Measurements from ENCODE around the gene CLEC18A. TPM values are rescaled to one million over a fixed set of nuclear protein-coding genes. Genes with fewer than 3 reads are reported as not detected.
"Not testable (repeated sequence)": the region's sequence is repeated elsewhere in the genome, so short reads cannot be mapped to it uniquely, and the experiment has no call there.

Gene CLEC18A
- polyA plus RNA-seq, 4 donors: 48.0 to 91.8 (median 72.5) TPM

DNA sequence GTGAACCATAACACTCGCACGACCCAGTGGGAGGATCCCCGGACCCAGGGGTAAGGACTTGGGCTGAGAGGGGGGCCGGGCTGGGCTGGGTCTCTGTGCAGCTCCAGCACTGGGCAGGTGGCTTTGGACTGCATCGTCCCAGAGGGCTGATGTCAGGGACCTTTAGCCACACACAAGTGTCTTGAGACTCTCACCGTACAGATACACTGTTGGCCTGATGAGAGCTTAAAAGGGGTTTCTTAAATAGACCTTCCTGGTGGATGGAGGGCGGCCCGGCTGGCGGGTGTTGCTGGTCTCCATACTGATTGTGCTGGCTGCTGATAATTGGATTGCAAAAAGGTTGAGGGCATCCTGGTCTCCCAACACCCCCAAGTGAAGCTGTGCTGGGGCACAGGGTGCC, 21.7 kb upstream of the CLEC18A start:
- no peak for DNase-seq (ENCODE audit: low read depth in 4 of 4, low spot score in 2 of 4)

DNA sequence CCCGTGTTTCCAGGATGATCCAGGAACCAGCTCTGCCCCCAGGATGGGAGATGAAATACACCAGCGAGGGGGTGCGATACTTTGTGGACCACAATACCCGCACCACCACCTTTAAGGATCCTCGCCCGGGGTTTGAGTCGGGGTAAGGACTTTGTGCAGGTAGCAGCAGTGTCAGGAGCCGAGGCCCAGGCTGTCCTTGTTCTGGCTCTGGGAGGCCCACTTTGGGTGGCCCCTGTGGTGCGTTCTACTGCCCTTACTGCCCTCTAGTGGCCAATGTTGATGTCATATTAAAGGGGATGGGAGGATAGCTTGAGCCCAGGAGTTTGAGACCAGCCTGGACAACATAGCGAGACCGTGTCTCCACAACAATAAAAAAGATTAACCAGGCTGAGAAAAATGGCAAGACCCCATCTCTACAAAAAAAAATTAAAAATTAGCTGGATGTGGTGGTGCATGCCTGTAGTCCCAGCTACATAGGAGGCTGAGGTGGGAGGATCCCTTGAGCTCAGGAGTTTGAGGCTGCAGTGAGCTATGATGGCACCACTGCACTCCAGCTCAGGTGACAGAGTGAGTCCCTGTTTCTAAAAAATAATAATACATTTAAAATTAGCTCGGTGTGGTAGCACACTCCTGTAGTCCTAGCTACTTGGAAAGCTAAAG, 20.9 kb upstream of the CLEC18A start:
- DNase-seq (ENCODE audit: low read depth in 4 of 4, low spot score in 2 of 4): no peak

DNA sequence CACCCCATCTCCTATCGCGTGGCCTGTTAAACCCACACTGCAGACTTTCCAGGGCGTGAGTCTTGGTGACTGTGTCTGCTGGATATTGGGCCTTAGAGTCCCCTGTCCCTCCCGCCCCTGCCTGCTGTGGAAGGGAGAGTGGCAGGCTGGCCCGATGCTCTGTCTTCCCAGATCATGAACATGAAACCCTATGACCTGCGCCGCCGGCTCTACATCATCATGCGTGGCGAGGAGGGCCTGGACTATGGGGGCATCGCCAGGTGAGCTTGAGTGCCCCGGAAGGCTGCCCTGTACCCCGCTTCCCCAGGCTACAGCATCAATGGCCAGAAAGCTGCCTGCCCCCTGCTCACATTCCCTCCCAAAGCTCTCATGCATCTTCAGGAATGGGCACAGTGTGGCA, 19.5 kb upstream of the CLEC18A start:
- no peak for DNase-seq (ENCODE audit: low read depth in 4 of 4, low spot score in 2 of 4)

DNA sequence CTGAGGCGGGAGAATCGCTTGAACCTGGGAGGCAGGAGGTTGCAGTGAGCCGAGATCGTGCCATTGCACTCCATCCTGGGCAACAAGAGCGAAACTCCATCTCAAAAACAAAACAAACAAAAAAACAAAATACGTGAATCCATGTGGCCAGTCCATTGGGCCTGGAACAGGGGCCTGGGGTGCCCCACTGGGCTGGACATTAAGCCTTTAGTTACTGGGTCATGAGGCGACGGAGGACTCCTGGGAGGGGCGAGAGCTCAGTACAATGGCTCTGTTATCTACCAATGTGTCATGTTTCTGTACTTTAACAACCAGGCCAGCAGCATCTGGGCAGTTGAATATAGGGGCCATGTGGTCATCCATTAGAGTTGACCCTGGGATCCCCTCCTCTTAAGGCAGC, 18.9 kb upstream of the CLEC18A start:
- DNase-seq (ENCODE audit: low read depth in 4 of 4, low spot score in 2 of 4): no peak

DNA sequence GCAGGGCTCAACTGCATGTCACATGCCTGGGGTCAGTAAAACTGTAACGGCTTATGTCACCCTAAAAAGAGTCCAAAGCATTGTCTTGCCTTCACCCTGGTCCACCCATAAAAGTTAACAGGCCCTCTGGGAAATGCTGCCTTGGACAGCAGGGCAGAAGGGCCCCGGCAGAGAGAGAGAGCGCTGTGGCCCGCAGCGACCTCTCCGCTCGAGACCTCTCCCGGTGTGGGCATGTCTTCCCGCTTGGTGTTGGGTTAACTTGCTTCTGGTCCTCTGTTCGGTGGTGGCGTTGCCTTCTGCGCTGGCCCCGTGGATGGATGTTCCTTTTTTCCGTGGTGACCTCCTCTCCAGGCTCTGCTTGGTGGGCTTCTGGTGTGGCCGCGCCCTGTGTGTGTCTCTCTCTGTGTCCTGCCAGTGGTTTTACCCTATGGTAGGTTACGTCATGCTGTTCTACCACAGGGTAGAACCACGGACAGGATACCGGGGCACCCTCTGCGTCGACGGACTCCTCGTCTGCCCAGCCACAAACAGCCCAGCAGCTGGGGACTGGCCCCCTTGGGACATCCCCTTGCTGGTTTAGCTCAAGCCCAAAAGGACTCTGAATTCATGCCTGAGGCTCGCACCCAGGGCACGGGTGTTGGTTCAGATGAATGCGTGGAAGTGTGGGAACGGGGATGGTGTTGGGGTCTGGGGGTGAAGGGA, 18.3 kb upstream of the CLEC18A start:
- DNase-seq (ENCODE audit: low read depth in 4 of 4, low spot score in 2 of 4): no peak

DNA sequence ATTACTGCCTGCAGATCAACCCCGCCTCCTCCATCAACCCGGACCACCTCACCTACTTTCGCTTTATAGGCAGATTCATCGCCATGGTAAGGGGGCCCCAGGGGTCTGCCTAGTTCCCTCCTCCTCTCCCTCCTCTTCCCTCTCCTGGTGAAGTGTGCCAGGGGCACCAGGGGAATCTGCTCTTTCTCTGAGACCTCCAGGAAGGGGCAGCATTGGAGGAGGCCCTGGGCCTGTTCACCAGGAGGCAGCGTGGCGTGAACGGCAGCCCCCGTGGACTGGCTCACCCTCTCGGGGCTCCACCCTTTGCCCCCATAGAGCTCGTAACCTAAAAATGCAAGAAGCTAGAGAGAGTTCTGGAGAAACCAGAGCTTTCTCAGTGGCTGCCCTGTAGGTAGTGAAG, 17.1 kb upstream of the CLEC18A start:
- no peak for DNase-seq (ENCODE audit: low read depth in 4 of 4, low spot score in 2 of 4)

DNA sequence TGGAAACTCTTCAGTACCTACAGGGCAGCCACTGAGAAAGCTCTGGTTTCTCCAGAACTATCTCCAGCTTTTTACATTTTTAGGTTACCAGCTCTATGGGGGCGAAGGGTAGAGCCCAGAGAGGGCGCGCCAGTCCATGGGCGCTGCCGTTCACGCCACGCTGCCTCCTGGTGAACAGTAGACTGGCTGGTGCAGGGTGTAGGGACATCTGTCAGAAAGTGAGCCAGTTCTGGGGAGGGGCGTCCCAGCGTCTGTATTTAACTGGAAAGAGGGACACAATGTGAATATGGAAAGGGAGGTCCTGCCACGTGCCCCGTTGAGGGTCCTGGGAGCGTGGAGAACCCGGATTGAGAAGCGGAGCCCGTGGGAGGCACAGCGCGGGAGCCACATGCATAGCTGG, 16.4 kb upstream of the CLEC18A start:
- DNase-seq (ENCODE audit: low read depth in 4 of 4, low spot score in 2 of 4): no peak

DNA sequence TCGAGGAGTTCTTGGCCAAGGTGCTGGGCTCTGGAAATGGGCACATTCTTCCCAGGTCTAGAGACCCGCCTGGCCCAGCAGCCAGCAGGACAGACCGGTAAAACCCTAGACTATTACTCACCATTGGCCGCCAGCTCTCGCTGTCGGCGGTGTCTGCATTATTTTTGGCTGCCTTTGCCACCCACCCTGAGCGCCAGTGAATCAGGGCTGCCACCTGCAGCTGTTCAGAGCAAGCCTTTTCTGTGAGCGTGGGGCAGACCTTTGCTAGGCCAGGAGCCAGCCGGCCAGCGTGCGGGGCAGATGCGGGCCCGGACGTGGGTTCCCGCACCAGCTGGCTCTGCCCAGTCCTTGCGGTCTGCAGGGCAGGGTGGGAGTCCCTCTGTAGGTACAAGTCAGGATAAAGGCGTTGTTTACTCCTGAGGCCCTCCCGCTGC, 15.8 kb upstream of the CLEC18A start:
- DNase-seq (ENCODE audit: low read depth in 4 of 4, low spot score in 2 of 4): no peak

DNA sequence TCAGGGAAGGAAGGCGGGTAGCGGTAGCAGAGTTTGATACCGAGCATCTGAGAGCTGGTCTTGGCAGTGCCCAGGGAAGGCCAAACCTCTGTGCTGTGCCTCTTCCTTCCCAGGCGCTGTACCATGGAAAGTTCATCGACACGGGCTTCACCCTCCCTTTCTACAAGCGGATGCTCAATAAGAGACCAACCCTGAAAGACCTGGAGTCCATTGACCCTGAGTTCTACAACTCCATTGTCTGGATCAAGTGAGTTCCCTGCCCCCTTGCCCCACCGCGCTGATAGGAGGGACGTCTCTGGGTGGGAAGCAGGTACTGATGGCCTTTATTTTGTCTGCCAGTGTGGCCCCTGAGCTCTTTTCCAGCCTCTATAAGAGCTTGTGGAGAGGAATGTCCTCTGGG, 15.4 kb upstream of the CLEC18A start:
- DNase-seq (ENCODE audit: low read depth in 4 of 4, low spot score in 2 of 4): no peak

DNA sequence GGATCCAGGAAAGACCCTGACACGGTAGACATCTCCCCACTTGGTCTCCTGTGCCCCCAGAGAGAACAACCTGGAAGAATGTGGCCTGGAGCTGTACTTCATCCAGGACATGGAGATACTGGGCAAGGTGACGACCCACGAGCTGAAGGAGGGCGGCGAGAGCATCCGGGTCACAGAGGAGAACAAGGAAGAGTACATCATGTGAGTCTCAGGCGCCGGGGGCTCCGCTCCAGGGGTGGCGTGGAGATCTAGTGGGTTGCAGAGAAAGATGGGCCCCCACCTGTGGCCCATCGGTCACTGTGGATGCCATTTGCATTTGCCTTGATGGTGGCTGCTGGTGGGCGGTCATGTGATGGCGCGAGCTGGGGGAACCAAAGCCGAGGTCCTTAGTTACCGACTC, 14.9 kb upstream of the CLEC18A start:
- DNase-seq (ENCODE audit: low read depth in 4 of 4, low spot score in 2 of 4): no peak

DNA sequence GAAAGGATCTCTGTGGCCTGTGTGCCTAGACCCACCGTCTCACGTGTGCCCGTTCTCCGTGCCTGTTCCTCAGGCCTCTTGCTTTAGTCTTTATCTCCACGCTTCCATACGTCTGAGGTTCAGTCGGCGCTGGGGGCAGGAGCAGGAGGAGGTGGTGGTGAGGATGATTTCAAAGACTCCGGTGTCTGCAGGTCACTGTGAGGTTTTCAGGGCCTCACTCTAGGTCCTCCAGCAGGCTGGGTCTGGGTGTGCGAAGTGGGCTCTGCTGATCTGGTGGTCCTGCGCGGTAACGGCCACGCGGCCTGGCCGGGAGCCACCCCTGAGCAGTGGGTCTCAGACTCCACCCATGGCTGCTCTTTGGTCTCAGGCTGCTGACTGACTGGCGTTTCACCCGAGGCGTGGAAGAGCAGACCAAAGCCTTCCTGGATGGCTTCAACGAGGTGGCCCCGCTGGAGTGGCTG, 14.4 kb upstream of the CLEC18A start:
- no peak for DNase-seq (ENCODE audit: low read depth in 4 of 4, low spot score in 2 of 4)

DNA sequence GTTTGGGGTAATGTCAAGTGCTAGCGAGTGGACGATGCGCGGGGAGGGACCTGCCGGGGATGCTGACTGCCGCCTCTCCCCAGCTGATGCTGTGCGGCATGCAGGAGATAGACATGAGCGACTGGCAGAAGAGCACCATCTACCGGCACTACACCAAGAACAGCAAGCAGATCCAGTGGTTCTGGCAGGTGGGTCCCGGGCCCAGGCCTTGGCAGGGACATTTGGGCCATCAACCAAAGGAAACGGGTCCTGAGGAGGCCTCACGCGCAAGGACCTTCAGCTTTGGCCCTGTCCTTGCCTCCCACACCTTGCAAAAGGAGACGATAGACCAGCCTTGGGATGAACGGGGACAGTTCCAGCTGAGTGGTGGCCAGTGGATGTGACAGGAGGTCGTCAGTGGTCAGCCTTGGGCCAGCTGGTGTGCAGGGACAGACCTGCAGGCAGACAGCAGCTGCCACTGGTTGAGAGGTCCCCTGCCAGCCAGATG, 13.6 kb upstream of the CLEC18A start:
- no peak for DNase-seq (ENCODE audit: low read depth in 4 of 4, low spot score in 2 of 4)

DNA sequence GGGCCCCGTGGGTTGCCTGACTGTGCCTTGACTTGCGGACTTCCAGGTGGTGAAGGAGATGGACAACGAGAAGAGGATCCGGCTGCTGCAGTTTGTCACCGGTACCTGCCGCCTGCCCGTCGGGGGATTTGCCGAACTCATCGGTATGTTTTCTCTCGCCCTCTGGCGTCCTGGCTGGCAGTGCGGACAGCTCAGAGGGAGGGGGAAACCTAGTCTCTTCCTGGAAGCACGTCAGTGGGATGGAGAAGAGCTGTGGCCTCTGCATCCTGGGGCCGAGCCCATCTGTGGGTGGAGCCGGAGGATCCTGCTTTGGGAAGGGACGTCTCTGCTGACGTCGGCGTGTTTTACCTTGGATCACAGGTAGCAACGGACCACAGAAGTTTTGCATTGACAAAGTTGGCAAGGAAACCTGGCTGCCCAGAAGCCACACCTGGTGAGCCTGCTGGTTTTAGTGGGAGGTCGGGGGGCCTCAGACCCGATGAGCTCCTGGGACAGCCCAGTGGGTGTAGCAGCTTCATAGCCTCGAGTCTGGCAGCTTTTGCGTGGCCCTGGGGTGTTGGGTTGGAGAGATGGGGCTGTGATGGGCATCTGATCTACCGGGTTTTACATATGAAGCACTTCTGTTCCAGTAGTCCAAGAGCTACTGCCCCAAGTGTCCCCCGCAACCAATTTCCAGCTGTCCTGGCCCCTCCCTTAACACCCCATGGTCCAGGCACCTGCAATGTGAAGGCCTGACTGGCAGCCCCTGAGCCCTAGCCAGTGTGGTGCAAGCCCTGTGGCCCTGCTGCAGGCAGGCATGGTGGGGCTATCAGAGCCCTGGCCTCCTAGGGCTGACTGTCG, 11.9 kb upstream of the CLEC18A start:
- no peak for DNase-seq (ENCODE audit: low read depth in 4 of 4, low spot score in 2 of 4)

DNA sequence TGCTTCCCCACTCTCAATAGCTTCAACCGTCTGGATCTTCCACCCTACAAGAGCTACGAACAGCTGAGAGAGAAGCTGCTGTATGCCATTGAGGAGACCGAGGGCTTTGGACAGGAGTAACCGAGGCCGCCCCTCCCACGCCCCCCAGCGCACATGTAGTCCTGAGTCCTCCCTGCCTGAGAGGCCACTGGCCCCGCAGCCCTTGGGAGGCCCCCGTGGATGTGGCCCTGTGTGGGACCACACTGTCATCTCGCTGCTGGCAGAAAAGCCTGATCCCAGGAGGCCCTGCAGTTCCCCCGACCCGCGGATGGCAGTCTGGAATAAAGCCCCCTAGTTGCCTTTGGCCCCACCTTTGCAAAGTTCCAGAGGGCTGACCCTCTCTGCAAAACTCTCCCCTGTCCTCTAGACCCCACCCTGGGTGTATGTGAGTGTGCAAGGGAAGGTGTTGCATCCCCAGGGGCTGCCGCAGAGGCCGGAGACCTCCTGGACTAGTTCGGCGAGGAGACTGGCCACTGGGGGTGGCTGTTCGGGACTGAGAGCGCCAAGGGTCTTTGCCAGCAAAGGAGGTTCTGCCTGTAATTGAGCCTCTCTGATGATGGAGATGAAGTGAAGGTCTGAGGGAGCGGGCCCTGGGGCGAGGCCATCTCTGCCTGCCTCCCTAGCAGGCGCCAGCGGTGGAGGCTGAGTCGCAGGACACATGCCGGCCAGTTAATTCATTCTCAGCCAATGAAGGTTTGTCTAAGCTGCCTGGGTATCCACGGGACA, 11.1 kb upstream of the CLEC18A start:
- no peak for DNase-seq (ENCODE audit: low read depth in 4 of 4, low spot score in 2 of 4)

DNA sequence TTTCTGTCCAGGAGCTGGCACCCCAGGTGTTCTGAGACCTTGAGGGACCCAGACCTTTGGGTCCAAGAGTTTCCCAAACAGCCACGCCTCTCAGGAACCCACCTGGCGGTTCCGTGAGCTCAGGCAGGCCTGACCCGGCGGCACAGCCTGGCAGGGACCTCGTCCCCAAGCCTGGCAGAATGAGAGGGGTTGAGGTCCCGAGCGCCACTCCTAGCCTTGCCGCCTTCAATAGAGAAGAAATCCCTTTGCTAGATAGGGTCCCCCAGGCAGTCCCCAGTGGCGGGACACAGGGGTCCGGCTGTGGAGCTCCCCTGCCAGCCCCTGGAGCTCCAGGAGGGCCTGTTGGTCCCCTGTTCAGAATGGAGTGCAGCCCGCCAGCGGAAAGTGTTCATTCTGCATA, 10.5 kb upstream of the CLEC18A start:
- no peak for DNase-seq (ENCODE audit: low read depth in 4 of 4, low spot score in 2 of 4)

DNA sequence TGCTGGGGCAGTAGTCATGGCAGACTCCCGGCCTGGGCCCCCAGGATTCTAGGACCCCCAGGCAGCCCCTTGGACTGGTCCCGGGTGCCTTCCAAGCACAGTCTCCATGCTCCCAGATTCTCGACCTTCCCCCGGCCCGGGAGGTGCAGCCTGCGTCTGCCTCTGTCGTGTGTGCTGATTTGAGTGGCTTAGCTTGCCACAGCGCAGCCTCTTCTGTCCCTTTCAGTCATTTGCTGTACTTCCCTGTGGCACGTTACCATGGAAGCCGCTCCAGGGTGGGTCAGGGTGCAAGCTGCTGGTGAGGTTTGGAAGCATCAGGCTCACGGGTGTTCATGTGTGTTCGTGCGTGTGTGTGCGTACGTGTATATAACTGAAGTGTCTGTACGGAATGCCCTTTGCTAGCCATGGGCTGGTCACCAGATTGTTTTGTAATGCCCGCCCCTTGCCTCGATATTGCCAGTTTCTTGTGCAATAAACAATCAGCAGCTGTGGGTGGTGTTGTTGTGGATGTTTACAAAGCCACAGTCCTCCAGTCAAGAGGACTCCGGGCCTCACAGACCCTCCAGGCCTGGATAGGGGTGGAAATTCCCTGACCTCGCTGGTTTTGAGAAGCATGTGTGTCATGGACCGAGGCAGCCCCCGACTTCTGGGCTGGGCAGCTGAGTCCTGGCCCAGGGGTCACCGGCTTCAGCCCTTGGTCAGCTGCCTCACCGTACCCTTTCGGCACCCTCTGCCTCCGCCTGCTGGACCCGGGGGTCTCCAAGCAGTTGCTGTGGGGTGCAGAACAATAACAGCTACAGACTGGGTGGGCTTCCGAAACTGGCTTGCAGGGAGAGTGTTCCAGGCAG, 9.7 kb upstream of the CLEC18A start:
- DNase-seq (ENCODE audit: low read depth in 4 of 4, low spot score in 2 of 4): no peak

DNA sequence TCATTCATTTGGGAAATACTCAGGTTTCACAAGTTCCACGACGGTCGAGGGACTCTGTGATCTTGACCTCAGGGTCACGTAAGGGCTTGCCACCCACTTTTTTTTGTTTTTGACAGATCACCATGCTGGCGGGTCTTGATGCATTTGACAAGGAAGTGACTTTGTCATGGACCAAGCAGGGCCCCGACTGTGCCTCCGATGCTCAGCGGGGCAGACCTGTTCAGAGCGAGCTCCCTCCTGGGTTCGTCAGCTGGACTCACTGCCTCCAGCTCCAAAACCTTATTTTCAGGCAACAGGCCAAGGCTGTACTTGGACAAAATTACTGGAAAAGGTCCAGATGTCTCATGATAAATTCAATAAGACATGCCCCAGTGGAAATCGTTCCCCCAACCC, 9.0 kb upstream of the CLEC18A start:
- DNase-seq (ENCODE audit: low read depth in 4 of 4, low spot score in 2 of 4): no peak

DNA sequence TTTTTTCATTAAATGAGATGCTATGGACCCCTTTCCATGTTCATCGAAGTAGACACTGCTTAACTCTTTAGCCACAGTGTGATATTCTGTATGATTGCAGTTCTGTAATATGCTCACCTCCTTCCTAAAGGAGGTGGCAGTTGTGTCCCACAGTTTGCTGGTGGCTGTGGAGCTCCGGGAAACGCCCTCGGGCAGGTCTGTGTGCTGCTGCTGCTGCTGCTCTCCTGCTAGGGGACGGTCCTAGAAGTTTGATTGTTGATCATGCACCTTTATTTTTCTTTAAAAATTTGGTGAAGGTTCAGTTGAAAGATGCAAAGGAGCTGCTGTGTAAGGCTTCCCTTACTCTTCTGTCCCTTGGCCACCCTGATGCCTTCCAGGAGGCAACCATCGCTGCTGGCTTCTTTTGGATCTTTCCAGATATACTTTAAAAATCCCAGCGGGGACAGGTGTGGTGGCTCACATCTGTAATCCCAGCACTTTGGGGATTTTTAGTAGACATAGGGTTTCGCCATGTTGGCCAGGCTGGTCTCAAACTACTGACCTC, 8.4 kb upstream of the CLEC18A start:
- DNase-seq (ENCODE audit: low read depth in 4 of 4, low spot score in 2 of 4): no peak

DNA sequence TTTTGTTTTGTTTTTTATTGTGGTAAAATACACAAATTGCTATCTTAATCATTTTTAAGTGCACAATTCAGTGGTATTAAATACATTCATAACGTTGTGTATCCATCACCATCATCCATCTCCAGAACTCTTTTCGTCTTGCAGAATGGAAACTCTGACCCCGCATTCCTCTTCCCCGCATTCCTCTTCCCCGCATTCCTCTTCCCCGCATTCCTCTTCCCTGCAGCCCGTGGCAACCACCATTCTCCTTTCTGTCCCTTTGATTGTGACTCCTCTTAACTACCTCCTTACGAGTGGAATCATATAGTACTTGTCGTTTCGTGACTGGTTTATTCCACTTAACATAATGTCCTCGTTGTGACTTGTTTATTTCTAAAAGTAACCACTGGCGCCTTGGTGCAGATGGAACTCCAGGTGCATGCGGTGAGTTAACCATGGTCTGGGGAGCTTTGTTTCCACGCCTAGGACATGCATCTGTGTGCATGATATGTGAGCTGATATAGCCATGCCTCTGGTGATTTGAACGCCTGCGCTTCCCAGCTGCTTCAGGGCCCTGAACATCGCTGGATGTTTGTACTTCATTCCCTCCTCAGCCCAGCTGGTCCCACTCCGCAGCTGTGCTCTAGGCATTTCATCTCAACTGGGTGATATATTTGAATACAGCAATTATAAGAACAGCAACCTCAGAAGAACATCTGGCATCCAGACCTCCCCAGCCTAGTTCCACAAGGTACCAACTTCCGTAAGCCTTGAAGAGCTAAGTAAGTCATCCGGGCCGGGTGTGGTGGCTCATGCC, 7.7 kb upstream of the CLEC18A start:
- DNase-seq (ENCODE audit: low read depth in 4 of 4, low spot score in 2 of 4): not testable (repeated sequence)

Measured in left renal cortex interstitium (tissue), 4 donors.